HepG2 (cell line): Measurements from ENCODE around the gene EZH1. TPM values are rescaled to one million over a fixed set of nuclear protein-coding genes. Genes with fewer than 3 reads are reported as not detected.

Source experiments
- ATAC-seq: fragments of 200-7000 bp; cut with Tn5 transposase; 3 replicates; pipeline ENCODE4 v1.9.1; 2020; ENCODE audit warnings: mild to moderate bottlenecking, moderate library complexity
- BruUV-seq: library from RNA; stranded (reverse); fragments of 400-500 nt; replicated peaks from 2 replicates; lab custom pipeline; 2021; lab: Mats Ljungman, UMichigan
- CTCF ChIA-PET: fragments of 300-600 bp; formaldehyde crosslinking; extraction: SDS; loops from one replicate; lab custom pipeline; 2021; ENCODE audit warnings: low total read pairs, inconsistent platforms, low intra/inter-chr PET ratio; lab: Yijun Ruan, JAX
- POLR2A ChIA-PET: fragments of 350-600 bp; sonication (Branson Sonifier 250); formaldehyde crosslinking; loops from one replicate; lab custom pipeline; 2020; ENCODE audit warnings: antibody characterized with exemption, inconsistent platforms; lab: Yijun Ruan, JAX
- DNase-seq: peaks from one replicate; pipeline ENCODE4 v3.0.0-alpha.2; 2015; ENCODE audit warnings: low spot score
- FAIRE-seq: peaks from 3 replicates; lab custom pipeline; 2011; peaks lifted over from hg19 to GRCh38; lab: Jason Lieb, UNC
- H2AFZ ChIP-seq: one replicate; pipeline ENCODE4 v1.6.1; 2011; ENCODE audit warnings: low read length, inconsistent platforms
- H3K27ac ChIP-seq: fragments of 300-600 bp; 3 replicates; pipeline ENCODE4 v1.8.0; 2011; ENCODE audit warnings: mixed run types, mild to moderate bottlenecking, mixed read lengths, low read length, inconsistent platforms; ENCODE audit not compliant: insufficient read depth; ENCODE audit errors: extremely low read length
- H3K27me3 ChIP-seq, 2 experiments: fragments of 200-600 bp in 1 of 2; 2 replicates in 1 of 2; 3 replicates in 1 of 2; pipeline versions ENCODE4 v1.6.0 to v1.8.0; 2011; ENCODE audit warnings: low read length in 2 of 2, mild to moderate bottlenecking in 2 of 2, moderate library complexity in 2 of 2, inconsistent platforms in 1 of 2; ENCODE audit not compliant: insufficient read depth in 2 of 2, control insufficient read depth in 1 of 2
- H3K36me3 ChIP-seq, 2 experiments: fragments of 200-600 bp in 1 of 2; replicated peaks in 1 of 2; 2 replicates in 1 of 2; 3 replicates in 1 of 2; pipeline versions ENCODE4 v1.5.1 to v1.8.0; 2011; ENCODE audit warnings: low read length in 2 of 2, inconsistent platforms in 1 of 2; ENCODE audit not compliant: insufficient read depth in 2 of 2, control insufficient read depth in 1 of 2
- H3K4me1 ChIP-seq: 2 replicates; pipeline ENCODE4 v1.5.1; 2012; ENCODE audit warnings: low read length, inconsistent platforms; ENCODE audit not compliant: insufficient read depth
- H3K4me2 ChIP-seq: 2 replicates; pipeline ENCODE4 v1.6.0; 2011; ENCODE audit warnings: low read depth, low read length, inconsistent platforms
- H3K4me3 ChIP-seq, 3 experiments: fragments of 200-600 bp in 1 of 3; sonication (generic), shearing (Covaris generic) in 1 of 3; replicated peaks in 1 of 3; 2 replicates each; pipeline ENCODE4 v1.5.1; 2011 to 2016; ENCODE audit warnings: low read length in 3 of 3, inconsistent platforms in 2 of 3, low read depth in 2 of 3, mild to moderate bottlenecking in 2 of 3, control low read depth in 1 of 3, mixed read lengths in 1 of 3; ENCODE audit not compliant: insufficient read depth in 1 of 3
- H3K79me2 ChIP-seq: one replicate; pipeline ENCODE4 v1.6.1; 2011; ENCODE audit warnings: low read length, inconsistent platforms; ENCODE audit not compliant: insufficient read depth
- H3K9ac ChIP-seq: 2 replicates; pipeline ENCODE4 v1.6.0; 2011; ENCODE audit warnings: mild to moderate bottlenecking, low read depth, low read length, inconsistent platforms; ENCODE audit not compliant: insufficient read depth
- H3K9me3 ChIP-seq: 2 replicates; pipeline ENCODE4 v1.5.1; 2012; ENCODE audit warnings: mild to moderate bottlenecking, low read length
- H4K20me1 ChIP-seq: 2 replicates; pipeline ENCODE4 v1.6.0; 2011; ENCODE audit warnings: inconsistent platforms, mild to moderate bottlenecking, low read length, moderate library complexity; ENCODE audit not compliant: insufficient read depth
- BORCS8-MEF2B ChIP-seq: sonication (generic); formaldehyde crosslinking; IDR thresholded peaks from 2 replicates; pipeline ENCODE4 v1.8.0; 2022; ENCODE audit warnings: mild to moderate bottlenecking, missing genetic modification reagents
- CEBPB ChIP-seq: IDR thresholded peaks from 2 replicates; pipeline ENCODE4 v1.6.1; 2011; ENCODE audit warnings: low read depth, low read length, improper control_type of control experiment, borderline replicate concordance
- ETS1 ChIP-seq: sonication (generic); formaldehyde crosslinking; IDR thresholded peaks from 2 replicates; pipeline ENCODE4 v1.4.0; 2020; ENCODE audit warnings: missing genetic modification reagents
- HES4 ChIP-seq: sonication (generic); formaldehyde crosslinking; IDR thresholded peaks from 2 replicates; pipeline ENCODE4 v1.9.0; 2021; ENCODE audit warnings: mild to moderate bottlenecking, missing genetic modification reagents, borderline replicate concordance
- KMT2B ChIP-seq: IDR thresholded peaks from 2 replicates; pipeline ENCODE4 v1.6.1; 2016; ENCODE audit warnings: missing genetic modification reagents, missing compliant biosample characterization
- PATZ1 ChIP-seq: sonication (generic); formaldehyde crosslinking; IDR thresholded peaks from 2 replicates; pipeline ENCODE4 v1.4.0; 2020; ENCODE audit warnings: missing genetic modification reagents
- RFXAP ChIP-seq: sonication (generic); formaldehyde crosslinking; IDR thresholded peaks from 2 replicates; pipeline ENCODE4 v1.4.0; 2020; ENCODE audit warnings: missing genetic modification reagents, borderline replicate concordance
- SATB2 ChIP-seq: sonication (generic); formaldehyde crosslinking; IDR thresholded peaks from 2 replicates; pipeline ENCODE4 v1.5.0; 2020; ENCODE audit warnings: missing genetic modification reagents
- SNAI1 ChIP-seq: sonication (generic); formaldehyde crosslinking; IDR thresholded peaks from 2 replicates; pipeline ENCODE4 v1.5.0; 2020; ENCODE audit warnings: mild to moderate bottlenecking, missing genetic modification reagents, borderline replicate concordance
- ZBTB7A ChIP-seq: sonication (generic); formaldehyde crosslinking; IDR thresholded peaks from 2 replicates; pipeline ENCODE4 v1.8.0; 2022; ENCODE audit warnings: mild to moderate bottlenecking, missing genetic modification reagents
- ZC3H13 ChIP-seq: sonication (generic); formaldehyde crosslinking; IDR thresholded peaks from 2 replicates; pipeline ENCODE4 v1.8.1; 2023; ENCODE audit warnings: mild to moderate bottlenecking, missing genetic modification reagents, moderate library complexity
- ZNF354B ChIP-seq: sonication (generic); formaldehyde crosslinking; IDR thresholded peaks from 2 replicates; pipeline ENCODE4 v1.8.0; 2022; ENCODE audit warnings: mild to moderate bottlenecking, missing genetic modification reagents
- ZNF777 ChIP-seq: sonication (generic); formaldehyde crosslinking; IDR thresholded peaks from 2 replicates; pipeline ENCODE4 v1.4.0; 2020; ENCODE audit warnings: missing genetic modification reagents
- WGBS: methylation state at CpG from one replicate; pipeline ENCODE4 v1.1.6; 2017; ENCODE audit warnings: low lambda C conversion rate; 5-methylcytosine and 5-hydroxymethylcytosine counted together
- in situ Hi-C: cut with HindIII; loops from 2 replicates; pipeline ENCODE4 v1.10.0; 2017; ENCODE audit warnings: low pct_unique_long_range_greater_than_20kb; ENCODE audit not compliant: extremely low pct_ligation_motif_present
- intact Hi-C: fragments of 100-400 bp; cut with micrococcal nuclease; formaldehyde crosslinking; loops from one replicate; pipeline ENCODE4 v1.10.0; 2022; ENCODE audit not compliant: unreplicated experiment
- polyA plus RNA-seq, 8 experiments: library from polyadenylated mRNA; depleted of rRNA in 3 of 8; stranded (reverse) in 7 of 8; unstranded in 1 of 8; fragments of >200 nt; fragmentation: Illumina TruSeq in 4 of 8; extraction: Trizol in 4 of 8; gene quantifications; 2 replicates each; pipeline versions ENCODE4 v1.2.1 to v1.2.3, GENCODE V29; 2011 to 2016; ENCODE audit warnings: low read depth in 4 of 8, missing spikeins in 1 of 8, mixed read lengths in 1 of 8; ENCODE audit not compliant: insufficient read depth in 1 of 8
- total RNA-seq, 5 experiments: library from RNA; depleted of rRNA; stranded (reverse); fragments of >200 nt; fragmentation: Illumina TruSeq; extraction: Trizol; gene quantifications; 2 replicates each; pipeline ENCODE4 v1.2.3, GENCODE V29; 2016; ENCODE audit warnings: low read depth in 1 of 5
- TF ChIP-seq, protein P1 (sequence below): sonication (generic); formaldehyde crosslinking; IDR thresholded peaks from 2 replicates; pipeline ENCODE4 v1.4.0; 2020; ENCODE audit warnings: mild to moderate bottlenecking, missing genetic modification reagents
- TF ChIP-seq, protein P2 (sequence below): sonication (generic); formaldehyde crosslinking; IDR thresholded peaks from 2 replicates; pipeline ENCODE4 v1.5.0; 2020; ENCODE audit warnings: mild to moderate bottlenecking, missing genetic modification reagents, moderate library complexity

The EZH1 gene
- total and polyA plus RNA-seq, 2 of the 13 experiments (the other 11 are each of a cell fraction or from before 2014, with no cell fraction given) = 11.6 to 24.0 TPM

DNA sequence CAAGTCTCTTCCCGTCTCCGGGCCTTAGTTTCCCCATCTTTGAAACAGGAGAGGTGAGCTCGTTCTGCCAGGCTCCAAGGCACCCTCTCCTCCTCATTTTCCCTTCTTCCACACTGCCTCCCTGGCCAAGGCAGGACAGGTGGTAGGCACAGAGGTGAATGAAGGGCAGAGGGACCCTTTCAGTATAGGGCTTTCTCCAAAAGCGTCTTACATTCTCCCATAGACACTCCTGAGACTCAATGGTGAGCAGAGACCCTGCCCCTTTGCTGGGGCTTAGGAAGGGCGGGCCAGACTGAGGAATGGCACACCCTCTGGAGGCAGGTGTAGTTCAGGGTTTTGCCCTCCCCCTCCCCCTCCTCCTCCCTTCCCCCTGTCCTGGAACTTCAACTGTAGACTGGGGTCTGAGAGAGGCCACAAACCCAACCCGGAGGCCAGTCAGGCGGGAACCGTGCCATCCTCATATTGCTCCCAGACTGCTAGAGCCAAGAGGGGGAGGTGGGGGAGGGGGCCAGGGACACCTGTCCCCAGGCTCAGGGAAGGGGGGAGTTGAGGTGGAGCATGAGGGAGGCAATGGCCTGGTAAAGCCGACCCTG is 70.0 kb downstream of the EZH1 start (continued):
- TF ChIP-seq ZNF354B (CRISPR knock-in tag) = no peak
- TF ChIP-seq SNAI1 (CRISPR knock-in tag) = 0 out of 2 replicates have a peak, but pooled peaks have one; percentile 1
- TF ChIP-seq ETS1 (CRISPR knock-in tag) = no peak
- TF ChIP-seq SATB2 = no peak

- DNase-seq = peak; percentile 48
- peaks cover 11 to 43% of the 10 kb centered on the region in 2 experiments for H3K36me3 ChIP-seq
- intact Hi-C loops (no loop called here), in situ Hi-C loops (no loop called here)
- ChIA-PET POLR2A (interaction anchor here (0.7 to 6.3 kb wide), 4 partner anchors 9 to 138 kb away, joined by 3 to 65 read pairs (median 3); partner anchors contain the start of genes NAGLU, RETREG3, TUBG1 and TUBG2), CTCF (no interaction called here)
- peaks cover 20% of the 10 kb centered on the region for H3K4me1 ChIP-seq
- H3K9ac ChIP-seq = peak overlapping the region; percentile 36; the same call in 1 of the 2 replicates
- H3K4me2 ChIP-seq = peak overlapping the region; percentile 99
- no peaks in the 10 kb centered on the region for H3K27me3 ChIP-seq
- H3K9me3 ChIP-seq = no peaks in the 10 kb centered on the region
- no peak for FAIRE-seq
- no peaks in the 10 kb centered on the region; the same call in 1 of the 2 replicates for H4K20me1 ChIP-seq
- H3K4me3 ChIP-seq = peak overlapping the region in 1 of 3 experiments; percentile 99; a peak in 2 of 6 replicates
- H3K79me2 ChIP-seq = peaks cover 22% of the 10 kb centered on the region
- peak overlapping the region; percentile 16 for H3K27ac ChIP-seq
- peak; percentile 23 for ATAC-seq
- BruUV-seq = no TSS peak
- no peak overlapping the region for H2AFZ ChIP-seq
- 70% methylated on average over 17 of the region's 32 CpGs for whole genome bisulfite sequencing
- TF ChIP-seq HES4 (CRISPR knock-in tag) (0 out of 2 replicates have a peak, but pooled peaks have one; percentile 45), RFXAP (CRISPR knock-in tag) (no peak), KMT2B (CRISPR knock-in tag) (no peak), ZNF777 (CRISPR knock-in tag) (0 out of 2 replicates have a peak, but pooled peaks have one; percentile 27), CEBPB (peak; percentile 76), BORCS8-MEF2B (0 out of 2 replicates have a peak, but pooled peaks have one; percentile 25), PATZ1 (CRISPR knock-in tag) (peak; percentile 59), ZC3H13 (no peak), ZBTB7A (CRISPR knock-in tag) (0 out of 2 replicates have a peak, but pooled peaks have one; percentile 28)
- TF ChIP-seq, protein P1, sequence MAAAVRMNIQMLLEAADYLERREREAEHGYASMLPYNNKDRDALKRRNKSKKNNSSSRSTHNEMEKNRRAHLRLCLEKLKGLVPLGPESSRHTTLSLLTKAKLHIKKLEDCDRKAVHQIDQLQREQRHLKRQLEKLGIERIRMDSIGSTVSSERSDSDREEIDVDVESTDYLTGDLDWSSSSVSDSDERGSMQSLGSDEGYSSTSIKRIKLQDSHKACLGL (CRISPR knock-in tag) = peak; percentile 15; the same call in 1 of the 2 replicates
- TF ChIP-seq, protein P2, sequence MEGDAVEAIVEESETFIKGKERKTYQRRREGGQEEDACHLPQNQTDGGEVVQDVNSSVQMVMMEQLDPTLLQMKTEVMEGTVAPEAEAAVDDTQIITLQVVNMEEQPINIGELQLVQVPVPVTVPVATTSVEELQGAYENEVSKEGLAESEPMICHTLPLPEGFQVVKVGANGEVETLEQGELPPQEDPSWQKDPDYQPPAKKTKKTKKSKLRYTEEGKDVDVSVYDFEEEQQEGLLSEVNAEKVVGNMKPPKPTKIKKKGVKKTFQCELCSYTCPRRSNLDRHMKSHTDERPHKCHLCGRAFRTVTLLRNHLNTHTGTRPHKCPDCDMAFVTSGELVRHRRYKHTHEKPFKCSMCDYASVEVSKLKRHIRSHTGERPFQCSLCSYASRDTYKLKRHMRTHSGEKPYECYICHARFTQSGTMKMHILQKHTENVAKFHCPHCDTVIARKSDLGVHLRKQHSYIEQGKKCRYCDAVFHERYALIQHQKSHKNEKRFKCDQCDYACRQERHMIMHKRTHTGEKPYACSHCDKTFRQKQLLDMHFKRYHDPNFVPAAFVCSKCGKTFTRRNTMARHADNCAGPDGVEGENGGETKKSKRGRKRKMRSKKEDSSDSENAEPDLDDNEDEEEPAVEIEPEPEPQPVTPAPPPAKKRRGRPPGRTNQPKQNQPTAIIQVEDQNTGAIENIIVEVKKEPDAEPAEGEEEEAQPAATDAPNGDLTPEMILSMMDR = peak; percentile 50
These were observed 70.7 kb downstream of the EZH1 start for GRCh38 chr17:42673885-42674754.
